ENCODE results near the gene ELF4.

The ELF4 gene

GRCh38 chrX:130097507-130098209 is 12.6 kb downstream of the ELF4 start:
- ChIA-PET CTCF (interaction anchor here (0.7 to 1.4 kb wide), 3 partner anchors 9 to 37 kb away, joined by 3 to 5 read pairs (median 4); no protein-coding TSS in a partner anchor), POLR2A (no interaction called here)
- no peak for TF ChIP-seq CTCF (IDR thresholded peaks at IDR 0.05; ENCODE audit: control extremely low read depth, extremely low read depth, low read depth, missing control alignments)
- no peak for DNase-seq (ENCODE audit: extremely low spot score)

DNA sequence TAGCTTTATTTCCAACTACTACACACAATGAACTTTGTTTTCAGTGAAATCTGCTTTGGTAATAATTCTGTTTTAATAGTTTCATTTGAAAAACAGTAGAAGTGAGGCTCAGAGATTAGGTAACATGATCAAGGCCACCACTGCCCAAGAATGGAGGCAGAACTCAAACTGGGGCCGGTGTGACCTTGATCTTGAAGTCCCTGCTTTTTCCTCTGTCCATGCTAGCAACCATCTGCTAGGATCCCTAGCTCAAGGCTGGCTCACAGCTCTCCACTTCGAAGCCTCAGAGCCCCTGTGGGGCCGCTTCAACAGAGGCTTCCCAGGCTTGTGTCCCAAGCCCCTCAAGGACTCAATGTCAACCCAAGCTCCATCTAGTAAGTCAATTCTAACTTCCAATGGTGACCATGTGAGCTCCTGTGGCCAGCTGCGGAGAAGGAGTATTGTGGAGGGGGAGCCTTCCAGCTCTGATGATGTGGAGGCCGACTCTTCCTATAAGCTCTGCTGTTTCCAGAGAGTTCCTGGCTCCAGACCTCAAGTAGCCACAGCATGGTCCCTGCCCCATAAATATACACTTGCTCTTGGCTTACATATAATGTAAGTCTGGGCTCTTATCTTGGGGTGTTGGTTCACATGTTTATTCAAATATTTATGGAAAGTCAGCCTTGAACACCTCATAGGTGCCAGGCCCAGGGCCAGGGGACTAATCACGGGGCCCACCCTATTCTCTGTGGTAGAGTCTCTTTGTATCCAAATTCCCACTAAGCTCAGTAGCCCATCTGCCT is 14.9 kb downstream of the ELF4 start:
- ChIA-PET POLR2A (no interaction called here), CTCF (interaction anchor here (0.9 to 1.4 kb wide), 5 partner anchors 8 to 15 kb away, joined by 3 to 4 read pairs (median 4); no protein-coding TSS in a partner anchor)
- DNase-seq (ENCODE audit: extremely low spot score): no peak
- TF ChIP-seq CTCF (IDR thresholded peaks at IDR 0.05; ENCODE audit: control extremely low read depth, extremely low read depth, low read depth, missing control alignments): no peak

DNA sequence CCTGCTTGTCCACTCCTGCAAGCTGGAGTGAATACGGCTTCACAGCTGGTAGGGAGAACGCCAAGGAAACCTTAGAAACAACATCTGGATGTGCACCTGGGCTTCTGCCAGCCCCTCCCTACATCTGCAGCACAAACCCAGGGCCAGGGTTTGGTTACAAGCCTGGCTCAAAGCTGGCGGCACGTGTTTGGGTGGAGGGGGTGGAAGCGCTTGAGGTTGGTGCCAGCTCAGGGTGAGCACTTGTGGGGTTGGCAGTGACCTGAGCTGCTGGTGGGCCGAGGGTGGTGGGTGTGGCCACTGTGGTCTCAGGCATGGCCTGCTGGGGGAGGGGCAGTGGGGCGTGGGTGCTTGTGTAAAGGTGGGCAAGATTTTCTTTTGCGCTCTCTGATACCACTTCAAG is 15.6 kb downstream of the ELF4 start:
- ChIA-PET POLR2A (no interaction called here), CTCF (interaction anchor here (1.0 to 1.4 kb wide), 4 partner anchors 10 to 25 kb away, joined by 3 to 4 read pairs (median 4); no protein-coding TSS in a partner anchor)
- no peak for TF ChIP-seq CTCF (IDR thresholded peaks at IDR 0.05; ENCODE audit: control extremely low read depth, extremely low read depth, low read depth, missing control alignments)
- no peak for DNase-seq (ENCODE audit: extremely low spot score)

GRCh38 chrX:130093271-130093670 is 17.0 kb downstream of the ELF4 start:
- POLR2A ChIA-PET: no interaction called here
- DNase-seq (ENCODE audit: extremely low spot score): no peak

GRCh38 chrX:130091980-130092522 is 18.2 kb downstream of the ELF4 start:
- ChIA-PET CTCF (interaction anchor here (1.0 to 1.6 kb wide), 2 partner anchors 13 to 27 kb away, joined by 3 to 5 read pairs; no protein-coding TSS in a partner anchor), POLR2A (interaction anchor here (0.7 kb wide), 1 partner anchor 27 kb away, joined by 5 read pairs; no protein-coding TSS in a partner anchor)
- peak; percentile 23 for TF ChIP-seq CTCF (IDR thresholded peaks at IDR 0.05; ENCODE audit: control extremely low read depth, extremely low read depth, low read depth, missing control alignments)
- peak; percentile 88 for DNase-seq (ENCODE audit: extremely low spot score)

More at GRCh38 chrX:130093271-130093670, 17.0 kb downstream of the ELF4 start:
- CTCF ChIA-PET: interaction anchor here (1.6 kb wide), 1 partner anchor 14 kb away, joined by 5 read pairs; no protein-coding TSS in a partner anchor
- TF ChIP-seq CTCF (IDR thresholded peaks at IDR 0.05; ENCODE audit: control extremely low read depth, extremely low read depth, low read depth, missing control alignments): no peak

GRCh38 chrX:130090364-130090763 is 19.9 kb downstream of the ELF4 start:
- POLR2A ChIA-PET: no interaction called here

More at GRCh38 chrX:130090364-130090763, 19.9 kb downstream of the ELF4 start:
- CTCF ChIA-PET: interaction anchor here (0.6 kb wide), 1 partner anchor 30 kb away, joined by 3 read pairs; no protein-coding TSS in a partner anchor
- no peak for DNase-seq (ENCODE audit: extremely low spot score)
- no peak for TF ChIP-seq CTCF (IDR thresholded peaks at IDR 0.05; ENCODE audit: control extremely low read depth, extremely low read depth, low read depth, missing control alignments)

Data from GM10248 (cell line).